GM12872 (cell line): Measurements from ENCODE around the gene A1BG.

Experiments used
- CTCF ChIP-seq: IDR thresholded peaks from 3 replicates; pipeline ENCODE4 v1.5.1; 2011; ENCODE audit warnings: low read depth, mild to moderate bottlenecking, low read length, moderate library complexity; ENCODE audit not compliant: insufficient read depth

The A1BG gene

GRCh38 chr19:58353717-58354477 is 605 bp upstream of the A1BG start:
- no peak for TF ChIP-seq CTCF

GRCh38 chr19:58351990-58352755 is 1.1 kb downstream of the A1BG start:
- TF ChIP-seq CTCF: no peak

GRCh38 chr19:58351558-58351878 is 1.8 kb downstream of the A1BG start:
- TF ChIP-seq CTCF: no peak

GRCh38 chr19:58350871-58351557 is 2.3 kb downstream of the A1BG start:
- TF ChIP-seq CTCF: no peak

- TF ChIP-seq CTCF: no peak
Observed at GRCh38 chr19:58350001-58350861, 3.1 kb downstream of the A1BG start.

GRCh38 chr19:58349590-58349989 is 3.7 kb downstream of the A1BG start:
- TF ChIP-seq CTCF: no peak
